Kasumi-1 (cell line): Measurements from ENCODE around the gene DPP7.
"Not testable (repeated sequence)": the region's sequence is repeated elsewhere in the genome, so short reads cannot be mapped to it uniquely, and the experiment has no call there.

Experiments
- DNase-seq, 2 experiments: peaks; one replicate each; lab custom pipeline; 2025; lab: John Stamatoyannopoulos, UW

The DPP7 gene

DNA sequence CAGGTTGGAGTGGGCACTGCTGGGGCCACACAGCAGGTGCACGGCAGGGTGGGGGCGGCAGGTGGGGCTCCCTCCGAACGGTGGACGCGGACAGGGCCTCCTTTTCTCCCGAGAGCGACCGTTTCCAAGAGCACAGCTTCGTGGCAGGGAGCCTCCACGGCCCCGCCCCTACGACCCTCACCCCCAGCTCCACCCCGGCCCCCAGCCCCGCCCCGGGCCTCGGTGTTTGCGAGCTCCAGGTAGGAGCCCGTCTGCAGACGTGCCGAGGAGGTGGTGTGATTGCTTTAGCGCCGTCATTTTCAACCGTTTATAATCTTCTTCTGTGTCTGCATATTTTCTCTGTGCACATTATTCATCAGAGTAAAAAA, 33.2 kb upstream of the DPP7 start:
- no peak for DNase-seq

DNA sequence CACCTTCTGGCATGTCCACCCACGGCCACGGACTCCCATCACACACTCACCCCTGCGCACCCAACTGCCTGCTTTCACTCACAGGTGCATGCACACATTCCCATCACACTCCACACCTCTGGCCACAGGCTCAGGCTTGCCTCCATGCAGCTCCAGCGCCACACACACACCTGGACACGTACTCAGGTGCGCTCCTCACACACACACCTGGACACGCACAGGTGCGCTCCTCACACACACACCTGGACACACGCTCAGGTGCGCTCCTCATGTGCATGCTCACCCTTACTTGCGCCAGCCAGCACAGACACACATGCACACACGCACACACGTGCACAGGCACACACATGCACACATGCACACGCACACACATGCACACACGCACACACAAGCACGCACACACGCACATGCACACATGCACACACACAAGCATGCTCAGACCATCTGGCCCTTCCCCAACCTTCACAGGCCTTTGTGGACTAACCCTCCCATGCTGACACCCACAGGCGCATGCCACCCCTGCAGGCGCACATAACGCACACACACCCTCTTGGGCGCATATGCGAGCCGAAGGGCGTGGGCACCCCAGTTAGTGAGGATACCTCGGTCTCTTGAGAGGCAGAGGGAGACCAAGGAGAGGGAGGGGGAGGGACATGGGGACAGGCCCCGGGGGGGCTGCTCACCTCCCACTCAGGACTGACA, 32.7 kb upstream of the DPP7 start:
- no peak for DNase-seq

DNA sequence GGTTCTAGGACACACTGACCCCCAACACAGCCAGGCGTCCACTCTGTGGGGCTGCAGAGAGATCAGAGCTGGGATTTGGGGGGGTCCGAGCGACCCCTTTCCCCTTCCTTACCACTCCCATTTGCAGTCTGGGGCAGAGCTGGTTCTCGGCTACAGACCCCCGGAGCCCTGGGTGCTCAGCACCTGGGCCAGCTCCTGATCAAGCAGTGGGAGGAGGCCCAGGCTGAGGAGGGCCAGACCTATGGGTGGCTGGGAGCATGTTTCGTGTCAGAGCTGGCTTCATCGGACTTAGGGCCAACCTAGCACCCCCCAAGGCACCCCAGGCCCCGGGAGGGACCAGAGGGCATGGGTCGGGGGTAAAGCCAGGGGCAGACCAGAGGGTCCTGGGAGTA, 32.0 kb upstream of the DPP7 start:
- no peak for DNase-seq

DNA sequence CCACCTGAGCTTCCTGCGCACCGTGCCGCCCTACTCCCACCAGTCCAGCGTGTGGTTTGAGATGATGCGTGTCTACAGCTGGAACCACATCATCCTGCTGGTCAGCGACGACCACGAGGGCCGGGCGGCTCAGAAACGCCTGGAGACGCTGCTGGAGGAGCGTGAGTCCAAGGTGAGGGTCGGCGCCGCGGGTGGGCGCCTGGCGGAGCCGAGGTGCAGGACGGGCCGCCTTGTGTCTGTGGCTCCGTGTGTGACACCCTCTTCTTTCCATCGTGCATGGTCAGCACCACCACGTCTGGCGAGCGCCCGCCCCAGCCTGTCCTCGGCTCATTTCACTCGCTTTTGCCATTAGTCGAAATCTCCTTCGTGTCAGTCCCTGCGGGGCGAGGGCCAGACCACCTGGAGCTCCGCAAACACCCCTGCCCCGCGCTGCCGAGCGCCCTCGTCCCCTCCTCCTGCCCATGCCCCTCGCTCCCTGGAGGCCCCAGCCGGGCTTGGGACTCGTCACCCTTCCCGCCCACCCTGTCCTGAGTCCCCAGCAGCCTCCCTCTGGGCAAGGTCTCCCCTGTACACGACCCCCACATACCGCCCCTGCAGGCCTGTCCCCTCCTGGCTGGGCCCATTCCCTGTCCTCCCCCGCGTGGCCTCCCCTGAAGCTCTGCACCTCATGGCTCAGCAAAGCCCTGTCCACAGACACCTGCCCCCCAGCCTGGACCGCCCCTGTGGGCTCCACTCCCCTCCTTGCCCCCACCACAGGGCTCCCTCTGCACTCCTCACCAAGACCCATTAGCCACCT, 31.4 kb upstream of the DPP7 start:
- DNase-seq, result no peak

DNA sequence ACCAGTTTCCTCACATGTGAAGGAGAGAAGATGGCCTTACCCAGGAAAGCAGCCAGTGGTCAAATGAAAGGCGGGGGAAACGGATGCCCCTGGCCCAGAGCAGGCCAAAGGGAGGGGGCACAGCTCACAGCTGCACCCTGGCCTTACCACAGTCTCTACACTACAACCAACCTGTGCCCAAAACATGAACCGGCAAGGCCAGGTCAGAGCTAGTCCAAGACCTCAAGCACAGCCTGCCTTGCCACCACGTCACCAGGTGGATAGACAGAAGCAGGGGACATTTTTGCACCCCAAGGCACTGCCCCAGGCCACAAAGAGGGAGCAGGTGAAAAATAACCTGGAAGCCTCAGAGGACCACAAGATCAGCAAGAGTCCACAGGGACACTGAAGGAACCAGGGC, 28.9 kb upstream of the DPP7 start:
- DNase-seq, result no peak

DNA sequence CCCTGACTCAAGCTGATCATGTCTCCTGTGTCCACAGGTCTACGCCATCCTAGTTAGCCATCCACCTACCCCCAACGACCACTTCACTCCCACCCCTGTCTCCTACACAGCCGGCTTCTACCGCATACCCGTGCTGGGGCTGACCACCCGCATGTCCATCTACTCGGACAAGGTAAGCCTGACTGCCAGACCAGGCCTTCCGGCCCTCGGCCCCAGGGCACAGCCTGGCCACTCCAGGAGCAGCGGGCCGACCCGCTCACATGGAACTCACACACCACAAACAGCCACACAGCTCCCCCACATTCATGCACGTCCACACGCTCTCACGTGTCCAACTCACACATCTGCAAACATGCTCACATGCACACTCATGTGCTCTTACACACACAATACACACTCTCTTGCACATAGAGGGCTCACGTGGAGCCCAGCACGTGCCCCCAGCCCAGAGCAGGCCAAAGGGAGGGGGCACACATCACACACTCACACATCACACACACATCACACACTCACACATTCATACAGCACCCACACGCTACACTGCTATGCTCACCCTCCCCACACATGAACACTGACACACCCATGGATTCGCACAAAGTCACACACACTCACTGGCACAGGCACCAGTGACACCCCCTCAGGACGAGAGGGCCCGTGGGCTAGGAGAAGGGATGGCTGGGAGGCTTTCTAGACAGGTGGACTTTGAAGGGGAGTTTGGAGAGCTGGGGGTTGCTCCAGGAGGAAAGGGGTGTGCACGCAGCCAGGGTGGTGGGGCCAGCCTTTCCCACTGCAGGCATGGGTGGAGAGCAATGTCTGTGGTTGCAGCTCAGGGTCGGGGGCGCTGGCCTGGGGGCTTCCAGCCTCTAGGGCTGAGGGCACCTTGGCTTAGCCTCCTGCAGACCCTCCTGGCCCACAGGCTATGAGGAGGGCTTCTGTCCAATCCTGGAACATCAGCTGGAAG, 27.7 kb upstream of the DPP7 start:
- no peak for DNase-seq

DNA sequence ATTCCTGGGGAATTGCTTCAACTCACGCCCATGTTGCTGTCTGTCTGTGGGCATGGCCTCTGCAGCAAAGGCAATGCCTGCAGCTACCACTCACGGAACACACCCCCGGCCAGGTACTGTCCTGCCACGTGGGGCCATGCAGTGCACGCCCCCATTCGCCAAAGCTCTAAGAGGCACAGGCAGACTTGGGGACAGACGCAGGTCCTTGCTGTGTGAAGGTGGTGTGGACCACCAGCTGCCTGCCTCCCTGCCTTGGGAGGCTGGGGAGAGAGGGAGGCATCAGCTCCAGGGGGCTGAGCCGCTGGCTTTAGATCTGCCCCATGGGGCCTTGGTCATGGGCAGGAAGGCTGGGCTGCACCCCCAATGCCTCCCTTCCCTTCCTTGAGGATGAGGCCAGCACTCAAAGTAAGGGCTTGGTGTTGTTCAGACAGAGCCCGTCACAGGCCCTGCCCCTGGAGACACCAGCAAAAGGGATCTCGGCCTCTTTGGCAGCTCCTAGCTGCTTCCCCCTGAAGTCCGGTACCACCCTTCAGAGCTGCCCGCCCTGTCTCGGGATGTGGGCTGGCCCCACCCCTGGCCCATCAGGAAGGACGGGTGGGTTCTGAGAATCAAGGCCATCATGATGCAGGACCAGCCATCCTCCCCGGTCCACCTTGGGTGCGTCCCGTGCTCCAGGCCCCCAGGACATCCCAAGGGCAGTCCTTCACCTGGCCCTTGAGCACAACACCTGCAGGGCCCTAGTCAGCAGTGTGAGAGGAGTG, 26.7 kb upstream of the DPP7 start:
- no peak for DNase-seq

DNA sequence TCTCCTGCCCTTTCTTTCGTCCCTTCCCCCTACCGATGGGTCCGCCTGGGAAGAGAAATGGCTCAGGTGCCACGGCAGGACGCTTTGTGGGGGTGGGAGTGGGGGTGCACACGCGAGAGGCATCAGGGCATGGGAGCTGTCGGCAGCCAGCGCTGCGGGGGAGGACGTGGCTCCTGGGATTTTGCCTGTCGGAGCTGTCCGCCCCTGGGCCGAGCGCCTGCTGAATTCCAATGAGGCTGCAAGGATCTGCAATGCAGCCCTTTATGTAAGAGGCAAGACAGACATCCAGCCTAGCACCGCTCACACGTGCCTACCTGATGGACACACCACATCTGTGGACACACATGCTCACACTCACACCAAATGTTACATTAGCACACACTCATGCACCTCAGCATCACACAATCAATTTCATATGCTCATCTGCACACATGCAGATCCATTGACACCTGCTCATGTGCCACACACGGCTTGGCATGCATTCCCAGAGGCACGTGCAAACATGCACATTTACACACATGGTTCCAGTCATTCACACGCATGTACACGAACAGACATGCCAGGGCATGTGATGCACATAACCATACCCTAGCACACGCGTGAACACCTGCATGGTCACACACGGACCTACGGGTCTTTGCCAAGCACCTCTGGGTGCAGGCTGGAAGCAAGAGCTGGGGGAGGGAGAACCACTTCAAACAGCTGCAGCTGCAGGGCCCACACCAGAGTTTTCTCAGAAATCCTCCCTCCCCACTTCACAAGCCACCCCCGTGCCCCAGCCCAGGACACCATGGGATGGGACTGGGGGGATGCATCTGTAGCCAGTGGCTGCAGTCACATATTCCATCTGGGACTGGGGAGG, 25.8 kb upstream of the DPP7 start:
- no peak for DNase-seq

DNA sequence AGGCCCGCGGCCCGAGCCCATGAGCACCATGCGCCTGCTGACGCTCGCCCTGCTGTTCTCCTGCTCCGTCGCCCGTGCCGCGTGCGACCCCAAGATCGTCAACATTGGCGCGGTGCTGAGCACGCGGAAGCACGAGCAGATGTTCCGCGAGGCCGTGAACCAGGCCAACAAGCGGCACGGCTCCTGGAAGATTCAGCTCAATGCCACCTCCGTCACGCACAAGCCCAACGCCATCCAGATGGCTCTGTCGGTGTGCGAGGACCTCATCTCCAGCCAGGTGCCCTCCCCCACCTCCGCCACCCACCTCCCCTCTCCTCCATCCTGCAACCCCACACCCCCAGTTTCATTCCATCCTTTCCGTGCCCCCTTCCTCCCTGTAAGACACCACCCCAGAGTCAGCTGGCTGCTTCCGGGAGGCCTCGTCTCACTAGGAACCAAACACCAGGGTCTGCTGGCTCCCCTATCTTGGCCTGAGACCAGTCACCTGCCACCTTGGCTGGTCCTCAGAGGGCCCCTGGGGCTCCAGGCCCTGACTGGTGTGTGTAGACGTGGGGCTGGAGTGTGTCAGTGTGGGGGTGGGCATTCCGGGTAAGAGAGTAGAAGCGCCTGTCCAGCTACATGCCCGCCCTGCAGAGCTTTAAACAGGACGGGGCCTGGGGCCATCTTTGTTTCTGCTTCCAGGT, 25.1 kb upstream of the DPP7 start:
- no peak for DNase-seq

DNA sequence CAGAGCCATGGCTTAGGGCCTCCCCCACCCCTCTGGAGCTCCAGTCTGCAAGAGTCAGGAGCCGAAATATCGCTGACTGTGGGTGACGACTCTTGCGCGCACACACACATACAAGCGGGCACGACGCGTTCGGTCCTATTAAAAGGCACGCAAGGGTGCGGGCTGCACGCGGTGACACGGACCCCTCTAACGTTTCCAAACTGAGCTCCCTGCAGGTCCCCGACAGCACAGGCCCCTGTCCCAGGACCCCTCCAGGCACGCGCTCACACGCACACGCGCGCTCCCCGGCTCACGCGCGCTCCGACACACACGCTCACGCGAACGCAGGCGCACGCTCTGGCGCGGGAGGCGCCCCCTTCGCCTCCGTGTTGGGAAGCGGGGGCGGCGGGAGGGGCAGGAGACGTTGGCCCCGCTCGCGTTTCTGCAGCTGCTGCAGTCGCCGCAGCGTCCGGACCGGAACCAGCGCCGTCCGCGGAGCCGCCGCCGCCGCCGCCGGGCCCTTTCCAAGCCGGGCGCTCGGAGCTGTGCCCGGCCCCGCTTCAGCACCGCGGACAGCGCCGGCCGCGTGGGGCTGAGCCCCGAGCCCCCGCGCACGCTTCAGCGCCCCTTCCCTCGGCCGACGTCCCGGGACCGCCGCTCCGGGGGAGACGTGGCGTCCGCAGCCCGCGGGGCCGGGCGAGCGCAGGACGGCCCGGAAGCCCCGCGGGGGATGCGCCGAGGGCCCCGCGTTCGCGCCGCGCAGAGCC, 24.4 kb upstream of the DPP7 start, which contains the start of gene GRIN1:
Gene GRIN1 (plus strand): TSS at position 433 of the 746 bp plus-strand sequence. CDS start 333 bp downstream, outside the sequence.
- no peak for DNase-seq

DNA sequence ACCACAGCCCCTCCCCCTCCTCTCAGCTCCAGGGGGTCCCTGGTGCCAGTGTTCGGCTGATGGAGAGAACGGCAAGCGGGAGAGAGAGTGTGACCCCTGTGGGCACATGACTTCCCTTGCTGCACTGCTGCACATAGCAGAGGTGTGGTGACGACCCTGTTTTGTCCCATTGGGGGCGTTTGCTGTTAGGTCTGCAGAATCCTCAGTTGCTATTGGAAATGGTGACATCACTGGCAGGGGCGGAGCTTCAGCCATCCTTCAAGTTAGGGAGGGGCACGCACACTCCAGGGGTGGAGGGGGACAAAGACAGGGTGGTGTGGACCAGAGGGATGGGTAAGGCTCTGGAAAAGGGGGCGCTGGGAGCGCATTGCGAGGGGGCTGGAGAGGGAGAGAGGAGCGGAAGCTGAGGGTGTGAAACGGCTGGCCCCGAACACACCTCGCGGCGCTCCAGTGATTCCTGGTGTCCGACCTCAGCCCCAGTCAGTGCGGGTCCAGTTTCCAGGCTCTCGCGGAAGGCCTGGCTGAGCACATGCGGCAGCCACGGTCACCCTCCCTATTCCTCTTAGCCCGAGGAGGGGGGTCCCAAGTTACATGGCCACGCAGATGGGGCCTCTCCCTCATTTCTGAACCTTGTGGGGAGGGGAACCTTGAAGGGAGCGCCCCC, 23.7 kb upstream of the DPP7 start:
- DNase-seq, result no peak

DNA sequence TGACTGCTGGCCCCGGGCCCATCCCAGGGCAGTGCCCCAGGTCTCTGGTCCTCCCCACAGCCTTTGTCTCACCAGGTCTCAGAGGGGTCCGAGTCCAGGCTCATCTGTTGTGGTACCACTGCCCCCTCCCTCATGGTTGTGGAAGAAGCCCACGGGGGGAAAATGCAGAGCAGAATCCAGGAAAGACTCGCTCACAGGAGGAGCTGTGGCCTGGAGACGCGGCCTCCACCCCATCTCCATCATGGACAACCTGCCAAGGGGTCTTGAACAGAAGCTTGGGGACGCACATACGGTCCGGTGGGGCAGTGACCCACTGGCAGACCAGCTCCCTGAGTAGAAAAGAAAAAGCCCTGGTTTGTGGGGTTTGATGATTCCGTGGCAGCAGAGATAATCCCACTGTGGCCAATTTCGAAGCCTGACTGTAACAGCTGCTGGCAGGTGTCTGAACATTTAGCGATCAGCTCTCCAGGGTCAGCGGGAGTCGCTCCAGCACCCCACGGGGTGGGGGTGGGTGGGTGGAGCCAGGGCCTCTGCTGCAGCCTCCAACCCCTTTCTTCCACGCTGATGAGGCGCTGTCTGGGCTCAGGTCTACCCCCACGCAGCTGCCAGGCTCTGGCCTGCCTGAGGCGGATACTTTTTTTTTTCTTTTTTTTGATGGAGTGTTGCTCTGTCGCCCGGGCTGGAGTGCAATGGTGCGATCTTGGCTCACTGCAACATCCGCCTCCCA, 22.5 kb upstream of the DPP7 start:
- no peak for DNase-seq

DNA sequence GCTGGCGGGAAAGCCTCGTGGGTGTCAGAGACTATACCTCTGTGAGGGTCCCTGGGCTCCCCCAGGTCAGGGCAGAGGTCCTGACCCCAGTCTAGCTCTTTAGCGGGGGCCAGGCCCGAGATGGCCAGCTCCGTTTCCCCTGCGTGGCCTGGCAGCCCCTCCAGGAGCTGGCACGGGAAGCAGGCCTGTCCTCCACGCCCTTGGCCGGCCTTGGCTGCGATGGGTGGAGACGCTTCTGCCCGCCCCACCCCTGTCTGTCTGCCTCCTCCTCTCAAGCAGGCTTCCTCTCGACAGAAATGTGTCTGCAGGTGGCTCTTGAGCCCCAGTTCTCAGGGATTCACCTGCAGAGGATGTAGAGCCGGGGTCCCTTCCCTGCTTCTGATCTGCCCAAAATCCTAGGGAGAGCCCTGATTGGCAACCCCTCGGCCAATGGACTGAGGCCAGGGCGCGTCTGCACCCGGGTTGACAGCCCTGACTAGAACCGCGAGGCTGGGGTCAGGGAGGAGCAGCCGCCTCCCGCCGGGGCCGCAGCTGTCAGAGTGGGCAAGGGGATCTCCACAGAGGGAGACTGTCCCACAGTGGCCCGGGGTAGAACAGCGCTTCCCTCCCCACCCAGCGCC, 21.8 kb upstream of the DPP7 start:
- no peak for DNase-seq

DNA sequence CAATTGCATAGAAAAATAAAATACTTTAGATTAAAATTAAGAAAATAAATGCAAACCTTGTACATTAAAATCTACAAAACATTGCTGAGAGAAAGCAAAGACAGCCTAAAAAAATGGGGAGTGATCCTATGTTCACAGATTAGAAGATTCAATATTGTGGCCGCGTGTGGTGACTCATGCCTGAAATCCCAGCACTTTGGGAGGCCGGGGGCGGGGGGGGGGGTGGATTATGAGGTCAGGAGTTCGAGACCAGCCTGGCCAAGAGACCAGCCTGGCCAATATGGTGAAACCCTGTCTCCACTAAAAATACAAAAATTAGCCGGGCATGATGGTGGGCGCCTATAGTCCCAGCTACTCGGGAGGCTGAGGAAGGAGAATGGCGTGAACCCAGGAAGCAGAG, 20.6 kb upstream of the DPP7 start:
- DNase-seq, result not testable (repeated sequence)

DNA sequence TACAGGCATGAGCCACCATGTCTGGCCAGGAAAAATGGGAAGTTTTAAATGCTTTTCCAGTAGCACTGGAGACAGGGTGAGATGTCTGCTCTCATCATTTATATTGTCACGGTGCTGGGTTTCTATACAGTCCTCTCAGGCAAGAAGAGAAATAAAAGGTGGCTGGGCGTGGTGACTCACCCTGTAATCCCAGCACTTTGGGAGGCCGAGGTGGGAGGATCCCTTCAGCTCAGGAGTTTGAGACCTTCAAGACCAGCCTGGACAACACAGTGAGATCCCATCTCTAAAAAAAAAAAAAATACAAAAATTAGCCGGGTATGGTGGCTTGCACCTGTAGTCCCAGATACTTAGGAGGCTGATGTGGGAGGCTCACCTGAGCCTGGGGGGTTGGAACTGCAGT, 19.7 kb upstream of the DPP7 start:
- DNase-seq, result no peak

DNA sequence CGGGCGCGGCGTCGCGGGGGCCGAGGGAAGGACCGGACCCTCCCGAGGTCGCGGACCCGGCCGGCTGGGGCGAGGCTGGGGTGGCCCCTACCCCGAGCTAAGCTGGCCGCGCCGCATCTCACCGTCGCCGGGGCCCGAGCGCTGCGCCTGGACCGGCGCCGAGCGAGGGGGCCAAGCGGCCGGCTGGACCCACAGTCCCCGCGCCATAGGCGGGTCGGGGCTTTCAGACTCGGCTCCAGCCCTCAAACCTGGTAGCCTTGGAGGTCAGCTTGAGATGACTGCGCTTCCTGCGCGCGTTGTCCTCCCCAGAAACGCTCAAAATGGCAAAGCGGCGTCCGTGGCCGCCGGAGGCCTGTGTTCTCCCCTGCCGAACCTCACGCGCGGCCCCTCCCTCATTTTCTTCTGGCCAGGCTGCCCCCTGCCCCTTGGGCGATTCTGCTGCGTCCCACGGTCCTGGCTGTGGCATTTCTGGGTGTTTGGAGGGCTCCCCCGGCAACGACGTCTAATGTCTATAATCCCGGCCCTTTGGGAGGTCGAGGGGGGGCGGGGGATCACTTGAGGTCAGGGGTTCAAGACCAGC, 15.7 kb upstream of the DPP7 start:
- no peak for DNase-seq

DNA sequence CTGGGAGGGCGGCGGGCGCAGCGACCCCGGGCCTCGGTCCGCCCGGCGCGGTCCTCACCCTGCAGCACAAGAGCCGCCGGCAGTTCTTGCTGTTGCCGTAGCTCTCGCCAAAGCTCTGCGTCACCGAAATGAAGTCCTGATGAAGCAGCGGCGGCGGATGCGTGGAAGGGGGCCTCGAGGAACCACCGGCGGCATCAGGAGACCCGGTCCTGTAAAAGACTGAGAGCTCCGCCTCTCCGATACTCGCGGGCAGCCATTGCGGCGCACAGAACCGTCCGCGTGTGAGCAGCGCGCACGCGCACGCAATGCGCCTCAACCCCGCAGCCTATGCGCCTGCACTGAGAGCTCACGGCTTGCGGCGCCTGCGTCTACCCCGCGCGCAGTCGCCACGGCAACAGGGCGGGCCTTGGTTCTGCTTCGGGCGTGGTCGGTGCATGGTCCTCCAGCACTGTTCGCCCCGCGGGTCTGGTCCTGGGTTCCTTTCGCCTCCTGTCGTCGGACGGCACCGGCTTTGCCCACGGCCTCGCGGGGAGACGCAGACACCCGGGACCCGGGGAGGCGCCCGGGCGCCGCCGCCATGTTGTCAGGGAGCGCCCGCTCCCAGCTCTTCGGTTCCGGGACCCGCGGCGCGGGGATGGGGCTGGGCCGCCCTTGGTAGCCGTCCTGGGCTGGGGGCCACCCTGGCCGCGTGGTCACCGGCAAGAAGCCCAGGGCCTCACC, 15.1 kb upstream of the DPP7 start:
- DNase-seq, result peak; percentile 78 to 88
